GM18520 (cell line): ENCODE measurements around the gene CFAP97.
A peak's percentile ranks its signal among the peaks of the same experiment; 100 is the strongest.
"Not testable (repeated sequence)": the region's sequence is repeated elsewhere in the genome, so short reads cannot be mapped to it uniquely, and the experiment has no call there.

Experiments used
- ATAC-seq: cut with Tn5 transposase; IDR thresholded peaks from one replicate; pipeline ENCODE4 v1.9.1; 2021; ENCODE audit not compliant: unreplicated experiment

CFAP97 gene

DNA sequence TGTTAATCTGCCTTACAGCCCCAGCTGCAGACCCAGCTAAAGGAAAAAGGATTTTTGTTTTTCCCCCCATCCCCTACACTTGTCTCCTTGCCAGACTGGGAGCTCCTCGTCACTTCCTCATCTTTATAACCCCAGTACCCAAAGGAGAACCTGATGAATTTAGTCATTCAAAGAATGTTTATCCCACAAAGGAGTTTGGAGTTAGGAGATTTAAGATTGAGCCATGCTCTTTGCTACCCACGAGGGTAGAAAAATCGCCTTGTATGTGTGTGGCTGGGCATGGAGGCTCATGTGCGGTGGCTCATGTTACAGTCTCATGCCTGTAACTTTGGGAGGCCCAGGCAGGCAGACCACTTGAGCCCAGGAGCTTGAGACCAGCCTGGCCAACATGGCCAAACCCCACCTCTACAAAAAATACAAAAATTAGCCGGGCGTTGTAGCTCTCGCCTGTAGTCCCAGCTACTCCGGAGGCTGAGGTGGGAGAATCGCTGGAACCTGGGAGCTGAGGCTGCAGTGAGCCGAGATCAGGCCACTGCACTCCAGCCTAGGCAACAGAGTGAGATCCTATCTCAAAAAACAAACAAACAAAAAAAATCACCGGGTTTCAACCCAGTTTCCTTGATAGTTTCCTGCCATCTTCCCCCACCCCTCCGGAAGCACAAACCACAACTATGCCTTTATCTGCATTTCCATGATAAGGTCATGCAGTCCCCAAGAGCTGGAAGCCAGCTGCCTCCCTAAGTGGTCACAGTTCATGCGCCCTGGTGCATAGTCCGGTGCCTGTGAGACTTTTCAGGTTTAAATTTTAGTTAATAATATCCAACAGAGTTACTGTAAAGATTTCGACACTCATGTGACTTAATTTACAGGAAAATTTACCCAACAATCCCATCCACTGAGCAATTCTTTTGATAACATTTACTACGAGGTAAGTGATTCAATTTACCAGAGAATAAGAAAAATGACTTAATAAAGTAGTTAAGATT lies 1.5 kb downstream of the CFAP97 start:
- no peak for ATAC-seq

DNA sequence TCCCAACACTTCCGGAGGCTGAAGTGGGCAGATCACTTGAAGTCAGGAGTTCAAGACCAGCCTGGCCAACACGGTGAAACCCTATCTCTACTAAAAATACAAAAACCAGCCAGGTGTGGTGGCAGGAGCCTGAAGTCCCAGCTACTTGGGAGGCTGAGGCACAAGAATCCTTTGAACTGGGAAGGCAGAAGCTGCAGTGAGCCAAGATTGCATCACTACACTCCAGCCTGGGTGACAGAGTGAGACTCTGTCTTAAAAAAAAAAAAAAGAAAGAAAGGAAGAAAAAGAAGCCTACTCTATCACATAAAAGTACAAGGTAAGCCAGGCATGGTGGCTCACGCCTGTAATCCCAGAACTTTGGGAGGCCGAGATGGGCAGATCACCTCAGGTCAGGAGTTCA lies 5.6 kb downstream of the CFAP97 start:
- ATAC-seq: not testable (repeated sequence)

DNA sequence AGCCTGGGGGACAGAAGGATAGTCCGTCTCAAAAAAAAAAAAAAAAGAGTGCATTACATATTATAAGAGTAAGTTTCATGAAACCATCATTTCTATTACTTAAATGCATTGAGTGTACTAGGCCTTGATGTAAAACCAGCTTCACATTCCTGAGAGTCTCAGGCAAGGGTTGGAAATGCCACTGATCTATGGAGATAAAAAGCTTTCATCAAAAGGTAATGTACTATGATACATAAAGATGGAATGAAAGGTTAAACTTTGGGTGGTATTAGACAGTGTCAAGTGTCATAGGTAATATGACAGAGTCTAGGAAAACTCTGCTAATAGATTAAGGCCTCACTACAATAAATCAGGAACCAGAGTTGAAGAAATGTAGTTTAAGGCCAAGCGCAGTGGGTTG lies 7.4 kb downstream of the CFAP97 start:
- no peak for ATAC-seq

DNA sequence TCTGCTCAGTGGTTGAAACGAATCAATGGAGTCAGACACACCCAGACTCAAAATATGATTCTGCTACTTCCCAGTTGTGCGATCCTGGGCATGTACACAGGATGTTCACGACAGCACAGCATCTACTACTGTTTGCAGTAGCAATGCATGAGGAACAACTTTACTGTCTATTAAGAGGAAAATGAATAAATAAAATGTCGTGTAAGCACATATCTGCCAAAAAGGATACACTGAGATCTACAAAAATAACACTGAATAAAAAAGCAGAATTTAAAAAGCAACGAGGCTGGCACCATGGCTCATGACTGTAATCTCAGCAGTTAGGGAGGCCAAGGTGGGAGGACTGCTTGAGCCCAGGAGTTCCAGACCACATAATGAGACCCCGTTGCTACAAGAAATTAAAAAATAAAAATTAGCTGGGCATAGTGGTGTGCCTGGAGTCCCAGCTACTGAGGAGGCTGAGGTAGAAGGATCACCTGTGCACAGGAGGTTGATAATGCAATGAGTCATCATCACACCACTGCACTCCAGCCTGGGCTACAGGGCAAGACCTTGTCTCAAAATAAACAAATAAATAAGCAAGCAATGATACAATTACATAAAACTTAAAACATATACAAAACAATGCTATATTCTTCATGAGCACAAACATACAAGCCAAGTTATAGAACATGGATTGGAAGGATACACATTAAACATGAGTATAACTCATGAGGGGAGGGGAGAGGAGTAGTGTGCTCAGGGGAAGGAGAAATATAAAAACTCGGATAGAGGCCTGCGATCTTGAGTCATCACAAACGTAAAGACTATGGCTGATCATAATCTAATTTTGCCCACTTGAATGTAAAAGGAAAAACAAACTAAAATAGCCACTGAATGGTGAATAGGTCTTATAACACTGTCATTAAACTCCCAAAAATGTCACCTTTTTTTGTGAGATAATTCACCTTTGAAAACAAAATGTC lies 8.6 kb downstream of the CFAP97 start:
- no peak for ATAC-seq

GRCh38 chr4:185192059-185192458 lies 11.7 kb downstream of the CFAP97 start:
- ATAC-seq: peak; percentile 81

GRCh38 chr4:185190306-185190856 lies 13.4 kb downstream of the CFAP97 start:
- ATAC-seq: no peak

DNA sequence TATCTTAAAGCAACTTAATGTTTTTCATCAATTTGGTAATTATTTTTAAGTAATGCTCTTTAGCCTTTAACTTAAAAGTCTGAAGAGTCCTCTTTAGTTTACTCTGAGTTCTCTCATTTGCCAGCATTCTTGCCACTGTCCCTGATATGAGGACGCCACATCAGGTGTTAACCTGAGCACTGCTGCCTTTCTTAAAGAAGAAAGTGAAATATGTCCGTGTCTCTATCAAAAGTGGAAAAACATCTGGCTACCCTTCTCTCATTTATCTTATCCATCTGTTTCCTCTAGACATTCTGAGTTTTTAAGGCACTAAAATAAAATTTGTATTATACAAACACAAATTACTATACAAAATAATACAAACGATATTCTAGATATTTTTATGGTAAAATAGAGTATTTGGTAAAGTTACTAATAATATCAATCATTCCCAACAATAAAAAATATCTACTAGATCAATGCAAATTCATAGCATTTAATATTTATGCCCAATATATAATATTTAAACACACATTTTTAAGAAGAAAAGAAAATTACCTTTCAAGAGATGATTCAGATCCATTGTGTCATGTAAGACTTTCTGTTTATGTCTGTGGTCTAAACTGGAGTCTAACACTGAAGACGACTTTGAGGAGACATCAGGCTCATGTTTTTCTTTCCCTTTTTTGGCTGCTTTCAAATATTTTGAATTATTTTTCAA lies 14.0 kb downstream of the CFAP97 start:
- no peak for ATAC-seq

GRCh38 chr4:185186769-185187168 lies 17.0 kb downstream of the CFAP97 start:
- no peak for ATAC-seq

DNA sequence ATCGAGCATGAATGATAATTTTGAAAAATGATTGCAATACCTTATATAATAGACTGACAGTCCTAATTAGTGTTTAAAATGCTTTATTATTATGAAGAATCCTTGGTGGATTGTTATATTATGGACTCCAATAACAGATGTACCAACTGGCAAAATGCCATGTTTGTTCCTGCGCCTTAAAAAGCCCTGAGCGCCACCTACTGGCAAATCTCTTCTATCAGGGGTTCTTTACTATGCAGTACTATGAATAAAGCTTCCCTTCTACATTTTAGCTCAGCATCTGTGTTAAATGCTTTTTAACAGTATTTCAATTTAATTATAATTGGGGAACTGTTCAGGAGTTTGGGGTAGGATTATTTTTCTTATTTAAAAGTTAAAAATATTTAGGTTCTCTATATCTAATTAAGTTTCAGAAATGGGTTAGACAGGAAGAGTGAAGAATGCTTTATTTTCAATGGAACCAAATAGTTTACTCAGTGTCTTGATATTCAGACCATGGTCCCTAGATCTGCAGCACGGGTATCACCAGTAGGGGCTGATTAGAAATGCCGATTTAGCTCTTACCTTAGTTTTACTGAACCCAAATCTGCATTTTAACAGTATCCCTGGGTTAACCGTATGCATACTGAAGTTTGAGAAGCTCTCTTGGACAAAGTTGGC lies 20.0 kb downstream of the CFAP97 start:
- ATAC-seq: no peak

DNA sequence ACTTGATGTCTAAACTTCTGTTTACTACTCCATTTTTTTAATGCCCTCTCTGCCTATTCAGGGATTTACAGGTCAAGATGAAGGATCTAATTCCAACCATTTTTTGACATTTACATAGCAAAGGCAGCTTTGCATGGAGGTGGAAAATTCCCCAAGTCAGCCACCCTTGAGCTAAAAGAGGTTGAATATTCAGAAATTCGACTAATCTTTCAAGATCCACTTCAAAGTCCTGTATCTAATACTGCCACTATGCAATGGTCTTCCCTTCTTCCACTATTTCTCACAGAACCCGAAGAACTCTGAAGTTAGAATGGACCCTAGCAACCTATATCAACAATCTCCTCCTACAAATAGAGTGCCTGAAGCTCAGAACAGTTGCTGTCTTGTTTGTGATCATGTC lies 21.6 kb downstream of the CFAP97 start:
- no peak for ATAC-seq

DNA sequence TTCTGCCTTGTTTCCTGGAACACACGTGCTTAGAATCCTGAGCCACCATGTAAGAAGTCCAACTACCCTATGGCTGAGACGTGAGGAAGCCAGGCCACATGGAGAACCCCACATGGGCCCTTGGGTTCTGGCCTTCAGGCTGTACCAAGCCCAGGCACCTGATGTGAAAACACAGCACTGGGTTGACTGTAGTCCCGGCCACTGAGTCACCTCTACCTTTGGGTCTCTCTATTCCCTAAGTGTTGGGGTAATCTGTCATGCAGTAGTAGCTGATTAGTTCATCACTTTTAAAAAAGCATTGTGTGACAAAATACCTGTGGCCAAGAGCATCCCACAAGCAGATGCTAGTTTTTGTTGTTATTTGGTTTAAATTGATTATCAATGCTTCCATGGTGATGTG lies 24.3 kb downstream of the CFAP97 start:
- ATAC-seq: no peak

- ATAC-seq: no peak
Measured at GRCh38 chr4:185171373-185172071, 32.3 kb downstream of the CFAP97 start.

- ATAC-seq: no peak
Measured at GRCh38 chr4:185167234-185167633, 36.6 kb downstream of the CFAP97 start.

DNA sequence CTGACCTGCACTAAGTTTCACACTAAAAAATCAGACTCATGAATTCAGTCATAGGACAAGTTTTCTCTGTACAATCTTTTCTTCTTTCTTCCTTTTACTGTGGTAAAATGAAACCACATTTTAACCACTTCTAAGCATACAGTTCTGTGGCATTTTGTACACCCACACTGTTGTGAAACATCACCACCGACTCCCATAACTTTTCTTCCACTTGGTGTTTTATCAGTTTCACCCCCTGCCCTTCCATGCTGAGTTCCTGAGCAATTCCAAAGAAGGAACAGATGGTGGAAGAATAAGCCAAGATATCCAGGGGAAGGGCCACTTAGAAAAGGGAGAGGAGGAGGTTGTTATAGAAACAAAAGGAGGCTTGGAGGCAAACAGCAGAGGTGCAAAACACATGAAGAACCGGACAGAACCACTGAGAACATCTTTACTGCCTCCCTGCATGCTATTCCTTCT lies 38.2 kb downstream of the CFAP97 start:
- ATAC-seq: peak; percentile 83

GRCh38 chr4:185151296-185151695 lies 52.5 kb downstream of the CFAP97 start:
- ATAC-seq: no peak

GRCh38 chr4:185149392-185149791 lies 54.4 kb downstream of the CFAP97 start:
- ATAC-seq: no peak

GRCh38 chr4:185145572-185145971 lies 58.2 kb downstream of the CFAP97 start:
- no peak for ATAC-seq

GRCh38 chr4:185144601-185145240 lies 59.1 kb downstream of the CFAP97 start:
- no peak for ATAC-seq

DNA sequence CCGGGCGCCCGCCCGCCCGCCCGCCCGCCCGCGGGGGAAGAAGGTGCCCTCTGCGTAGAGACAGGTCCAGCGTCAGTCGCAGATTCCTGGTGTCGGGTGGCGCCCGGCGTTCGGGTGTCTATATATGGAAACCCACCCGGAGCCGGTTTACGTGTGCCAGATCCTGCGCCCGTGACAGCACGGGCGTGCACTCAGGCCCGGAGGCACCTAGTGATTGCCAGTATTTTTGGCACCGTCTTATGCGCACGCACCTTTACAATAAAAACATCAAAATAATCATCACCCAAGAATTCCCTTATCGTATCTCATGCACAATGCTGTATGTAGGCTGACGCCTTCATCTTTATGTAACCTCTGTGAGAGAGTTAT lies 60.2 kb downstream of the CFAP97 start:
- no peak for ATAC-seq
